T-cell (primary cell): ENCODE measurements around the gene GOLGA7B. TPM values are rescaled to one million over a fixed set of nuclear protein-coding genes. Genes with fewer than 3 reads are reported as not detected.

Experiments used
- ATAC-seq, 4 experiments: fragments of 200-7000 bp in 3 of 4; fragments of 150-1000 bp in 1 of 4; cut with Tn5 transposase; replicated peaks in 1 of 4; 1 replicate in 3 of 4; 2 replicates in 1 of 4; pipeline ENCODE4 v1.10.0; 2021; ENCODE audit warnings: moderate library complexity in 3 of 4, mild to moderate bottlenecking in 2 of 4, moderate number of reproducible peaks in 1 of 4
- CTCF ChIA-PET, 2 donors: fragments of 300-600 bp; sonication (Branson Sonifier 250); formaldehyde crosslinking; loops; one replicate each; lab custom pipeline; 2022; ENCODE audit warnings: antibody characterized with exemption in 2 of 2; lab: Charles Lee
- POLR2A ChIA-PET, 2 donors: fragments of 300-600 bp; sonication (Branson Sonifier 250); formaldehyde crosslinking; loops; one replicate each; lab custom pipeline; 2022; ENCODE audit warnings: antibody characterized with exemption in 2 of 2; lab: Charles Lee
- DNase-seq, 35 experiments: peaks; one replicate each; pipeline versions ENCODE4 v3.0.0 to v3.0.0-alpha.2; 2013 to 2023
- H3K27ac ChIP-seq: one replicate; pipeline ENCODE4 v1.5.1; 2013; ENCODE audit warnings: low read length
- H3K27me3 ChIP-seq, 2 experiments: replicated peaks in 1 of 2; 1 replicate in 1 of 2; 2 replicates in 1 of 2; pipeline versions ENCODE4 v1.6.1 to v1.7.0; 2013; ENCODE audit warnings: low read length in 1 of 2, mixed read lengths in 1 of 2; ENCODE audit not compliant: control insufficient read depth in 2 of 2, insufficient read depth in 2 of 2; ENCODE audit errors: extremely low read depth in 1 of 2
- H3K36me3 ChIP-seq, 2 donors: 1 replicate in 1 of 2; 2 replicates in 1 of 2; pipeline versions ENCODE4 v1.6.1 to v1.7.0; 2013; ENCODE audit warnings: low read length in 1 of 2; ENCODE audit not compliant: control insufficient read depth in 2 of 2, insufficient read depth in 1 of 2; ENCODE audit errors: extremely low read depth in 1 of 2
- H3K4me1 ChIP-seq, 2 experiments: 1 replicate in 1 of 2; 2 replicates in 1 of 2; pipeline versions ENCODE4 v1.6.1 to v1.7.0; 2013; ENCODE audit warnings: low read length in 2 of 2, mixed read lengths in 1 of 2; ENCODE audit not compliant: insufficient read depth in 2 of 2, control insufficient read depth in 1 of 2; ENCODE audit errors: extremely low read depth in 1 of 2
- H3K4me3 ChIP-seq, 2 donors: 1 replicate in 1 of 2; 2 replicates in 1 of 2; pipeline versions ENCODE4 v1.5.1 to v1.7.0; 2013; ENCODE audit warnings: mild to moderate bottlenecking in 2 of 2, low read length in 1 of 2, moderate library complexity in 1 of 2; ENCODE audit not compliant: control insufficient read depth in 1 of 2; ENCODE audit errors: extremely low read depth in 1 of 2
- H3K9me3 ChIP-seq: 2 replicates; pipeline ENCODE4 v1.7.0; 2013
- H3K27ac Mint-ChIP-seq, 2 donors: one replicate each; pipeline ENCODE4 v1.8.0; 2020 to 2021; ENCODE audit warnings: mild to moderate bottlenecking in 2 of 2, mixed read lengths in 2 of 2
- H3K27me3 Mint-ChIP-seq, 2 donors: one replicate each; pipeline ENCODE4 v1.8.0; 2021 to 2022; ENCODE audit warnings: mixed read lengths in 2 of 2
- H3K36me3 Mint-ChIP-seq: one replicate; pipeline ENCODE4 v1.8.0; 2021; ENCODE audit warnings: mixed read lengths
- H3K4me1 Mint-ChIP-seq, 3 donors: one replicate each; pipeline ENCODE4 v1.8.0; 2020 to 2022; ENCODE audit warnings: mixed read lengths in 3 of 3, mild to moderate bottlenecking in 1 of 3
- H3K4me3 Mint-ChIP-seq, 3 donors: one replicate each; pipeline ENCODE4 v1.8.0; 2020 to 2022; ENCODE audit warnings: mild to moderate bottlenecking in 3 of 3, mixed read lengths in 3 of 3, moderate library complexity in 3 of 3
- H3K9me3 Mint-ChIP-seq, 3 donors: one replicate each; pipeline ENCODE4 v1.8.0; 2020 to 2022; ENCODE audit warnings: mixed read lengths in 3 of 3
- WGBS: methylation state at CpG from one replicate; pipeline ENCODE4 v1.1.5; 2013; ENCODE audit warnings: missing lambda C conversion rate; ENCODE audit not compliant: insufficient coverage; 5-methylcytosine and 5-hydroxymethylcytosine counted together
- total RNA-seq, 35 experiments: library from RNA in 6 of 35; stranded (reverse) in 6 of 35; fragments of 120-200 nt in 1 of 35; gene quantifications; one replicate each; pipeline versions ENCODE4 v1.2.1 to v1.2.4 and lab custom pipeline; 2013 to 2026

Gene GOLGA7B
- total RNA-seq, 5 donors from 2014 or later (not counting 1 experiment from before 2014, with no cell fraction given): 9.4 to 16.7 (median 12.2) TPM

DNA sequence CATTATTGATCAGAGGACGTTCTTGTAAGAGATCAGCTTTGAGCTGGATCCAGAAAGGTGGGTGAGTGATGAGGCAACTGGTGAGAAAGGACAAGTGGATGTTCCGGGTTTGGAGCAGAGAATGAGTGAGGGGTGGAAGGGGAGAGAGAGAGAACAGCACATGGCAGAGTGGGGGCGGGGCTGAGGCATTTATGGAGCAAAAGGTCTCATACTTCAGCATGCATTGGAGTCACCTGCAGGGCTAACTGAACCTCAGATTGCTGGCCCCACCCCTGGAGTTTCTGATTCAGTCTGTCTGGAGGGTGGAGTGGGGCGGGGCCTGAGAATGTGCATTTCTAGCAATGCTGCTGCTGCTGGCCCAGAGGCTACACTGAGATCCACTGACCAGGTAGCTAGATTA lies 71.2 kb downstream of the GOLGA7B start:
- H3K4me1 ChIP-seq: peaks cover 0 to 4% of the 10 kb centered on the region in 2 experiments
- no peaks in the 10 kb centered on the region for H3K36me3 Mint-ChIP-seq
- ATAC-seq (no peak), DNase-seq (no peak)
- H3K36me3 ChIP-seq: no peaks in the 10 kb centered on the region
- no peaks in the 10 kb centered on the region for H3K9me3 ChIP-seq
- H3K4me3 ChIP-seq: no peak overlapping the region
- H3K9me3 Mint-ChIP-seq: no peaks in the 10 kb centered on the region
- H3K4me1 Mint-ChIP-seq: peaks cover 5 to 7% (median 5%) of the 10 kb centered on the region in 3 donors
- ChIA-PET POLR2A (no interaction called here), CTCF (no interaction called here)
- H3K27me3 Mint-ChIP-seq: peaks cover 27 to 31% of the 10 kb centered on the region in 2 donors
- H3K27ac ChIP-seq: no peak overlapping the region
- peaks cover 0 to 53% of the 10 kb centered on the region in 2 experiments for H3K27me3 ChIP-seq
- H3K4me3 Mint-ChIP-seq: no peak overlapping the region
- H3K27ac Mint-ChIP-seq: no peak overlapping the region
- WGBS: 69% methylated on average over 4 of the region's 4 CpGs

Other genes starting within 250 kb of the GOLGA7B start
- gene MORN4, start 216.3 kb upstream of the GOLGA7B start, total RNA-seq: 1 to 10 TPM in 4 of 5 donors, under 1 TPM in 1; 0.84 to 4.4 (median 1.5) TPM
- 10 to 100 TPM in 4 of 5 donors, 1 to 10 TPM in 1; 9.0 to 23.1 (median 11.0) TPM for gene PI4K2A, start 209.2 kb upstream of the GOLGA7B start, total RNA-seq
- 10 to 100 TPM in 1 of 5 donors, 1 to 10 TPM in 4; 2.4 to 10.0 (median 3.6) TPM for gene AVPI1, start 162.6 kb upstream of the GOLGA7B start, total RNA-seq
- gene MARVELD1, start 136.1 kb upstream of the GOLGA7B start, total RNA-seq: 1 to 10 TPM; 1.3 to 2.4 (median 1.5) TPM
- gene ZFYVE27, start 112.7 kb upstream of the GOLGA7B start, total RNA-seq: 10 to 100 TPM; 57.6 to 68.0 (median 60.0) TPM
- 1 to 10 TPM in 4 of 5 donors, under 1 TPM in 1; 0.76 to 3.1 (median 2.2) TPM for gene SFRP5, start 77.8 kb upstream of the GOLGA7B start, total RNA-seq
- under 1 TPM in 2 of 5 donors, not detected in 3; 0.20 to 0.22 TPM for gene CRTAC1, start 180.8 kb downstream of the GOLGA7B start, total RNA-seq